B cell (primary cell): ENCODE measurements around the gene IRF8. TPM values are rescaled to one million over a fixed set of nuclear protein-coding genes. Genes with fewer than 3 reads are reported as not detected.

Source experiments
- ATAC-seq: fragments of 200-7000 bp; cut with Tn5 transposase; one replicate; pipeline ENCODE4 v1.10.0; 2021; ENCODE audit warnings: low read depth, mild to moderate bottlenecking, moderate number of reproducible peaks, moderate library complexity
- CTCF ChIA-PET: fragments of 350-600 bp; sonication (Branson Sonifier 250); formaldehyde crosslinking; loops from one replicate; lab custom pipeline; 2021; ENCODE audit warnings: antibody characterized with exemption, inconsistent platforms; lab: Charles Lee
- POLR2A ChIA-PET: fragments of 350-600 bp; sonication (Branson Sonifier 250); formaldehyde crosslinking; loops from one replicate; lab custom pipeline; 2021; ENCODE audit warnings: antibody characterized with exemption; lab: Charles Lee
- DNase-seq: peaks from one replicate; pipeline ENCODE4 v3.0.0; 2013
- H2AFZ ChIP-seq: 2 replicates; pipeline ENCODE4 v1.6.1; 2012; ENCODE audit warnings: mild to moderate bottlenecking, low read depth, low read length; ENCODE audit not compliant: insufficient read depth, poor library complexity, severe bottlenecking
- H3K27ac ChIP-seq, 2 donors: 1 replicate in 1 of 2; 2 replicates in 1 of 2; pipeline ENCODE4 v1.5.1; 2012 to 2013; ENCODE audit warnings: low read length in 2 of 2, mild to moderate bottlenecking in 2 of 2, moderate library complexity in 1 of 2
- H3K27me3 ChIP-seq, 4 experiments: fragments of 200-600 bp in 1 of 4; sonication (generic) in 1 of 4; replicated peaks in 1 of 4; 1 replicate in 2 of 4; 2 replicates in 2 of 4; pipeline versions ENCODE4 v1.6.1 to v1.7.0; 2013 to 2016; ENCODE audit warnings: low read length in 3 of 4, mild to moderate bottlenecking in 2 of 4, mixed read lengths in 1 of 4, moderate library complexity in 1 of 4; ENCODE audit not compliant: insufficient read depth in 4 of 4, control insufficient read depth in 3 of 4; ENCODE audit errors: control extremely low read depth in 1 of 4
- H3K36me3 ChIP-seq, 2 experiments: replicated peaks in 1 of 2; 1 replicate in 1 of 2; 2 replicates in 1 of 2; pipeline versions ENCODE4 v1.6.1 to v1.7.1; 2013; ENCODE audit warnings: low read length in 1 of 2; ENCODE audit not compliant: insufficient read depth in 2 of 2, control insufficient read depth in 1 of 2; ENCODE audit errors: control extremely low read depth in 1 of 2, extremely low read depth in 1 of 2
- H3K4me1 ChIP-seq, 2 donors: fragments of 200-600 bp in 1 of 2; sonication (generic) in 1 of 2; 1 replicate in 1 of 2; 2 replicates in 1 of 2; pipeline versions ENCODE4 v1.5.1 to v1.6.1; 2013 to 2017; ENCODE audit warnings: low read length in 2 of 2; ENCODE audit not compliant: control insufficient read depth in 2 of 2, insufficient read depth in 2 of 2
- H3K4me2 ChIP-seq: replicated peaks from 2 replicates; pipeline ENCODE3; 2012; ENCODE audit warnings: mild to moderate bottlenecking, low read depth, low read length; ENCODE audit not compliant: poor library complexity, severe bottlenecking
- H3K4me3 ChIP-seq, 5 experiments: fragments of 200-600 bp in 1 of 5; sonication (generic) in 1 of 5; 1 replicate in 3 of 5; 2 replicates in 2 of 5; pipeline versions ENCODE4 v1.5.1 to v1.7.0; 2011 to 2016; ENCODE audit warnings: low read length in 4 of 5, mild to moderate bottlenecking in 4 of 5, low read depth in 2 of 5, control low read depth in 1 of 5, moderate library complexity in 1 of 5; ENCODE audit not compliant: insufficient read depth in 1 of 5; ENCODE audit errors: control extremely low read depth in 1 of 5, extremely low read depth in 1 of 5
- H3K79me2 ChIP-seq: fragments of 200-600 bp; sonication (generic); one replicate; pipeline ENCODE4 v1.6.0; 2016; ENCODE audit warnings: low read length; ENCODE audit not compliant: control insufficient read depth, insufficient read depth
- H3K9ac ChIP-seq: fragments of 200-600 bp; sonication (generic); 2 replicates; pipeline ENCODE4 v1.6.1; 2017; ENCODE audit warnings: mild to moderate bottlenecking, low read length, moderate library complexity
- H3K9me3 ChIP-seq, 3 donors: one replicate each; pipeline versions ENCODE4 v1.6.1 to v1.7.1; 2013; ENCODE audit warnings: low read length in 2 of 3; ENCODE audit not compliant: control insufficient read depth in 2 of 3, insufficient read depth in 1 of 3; ENCODE audit errors: control extremely low read depth in 1 of 3
- H4K20me1 ChIP-seq: 2 replicates; pipeline ENCODE4 v1.6.0; 2012; ENCODE audit warnings: mild to moderate bottlenecking, low read length; ENCODE audit not compliant: insufficient read depth, control insufficient read depth, poor library complexity, severe bottlenecking
- H3K27ac Mint-ChIP-seq: one replicate; pipeline ENCODE4 v1.8.0; 2021; ENCODE audit warnings: mixed read lengths
- H3K27me3 Mint-ChIP-seq: one replicate; pipeline ENCODE4 v1.8.0; 2021; ENCODE audit warnings: mixed read lengths
- H3K4me1 Mint-ChIP-seq: one replicate; pipeline ENCODE4 v1.8.0; 2021; ENCODE audit warnings: mixed read lengths
- H3K4me3 Mint-ChIP-seq: one replicate; pipeline ENCODE4 v1.8.0; 2021; ENCODE audit warnings: mixed read lengths
- H3K9me3 Mint-ChIP-seq: one replicate; pipeline ENCODE4 v1.8.0; 2022; ENCODE audit warnings: mixed read lengths; ENCODE audit not compliant: insufficient read depth
- EZH2 ChIP-seq: IDR thresholded peaks from 2 replicates; pipeline ENCODE4 v1.6.1; 2012; ENCODE audit warnings: borderline replicate concordance, low read depth, mild to moderate bottlenecking, moderate library complexity, low read length; ENCODE audit not compliant: insufficient read depth, poor library complexity, severe bottlenecking
- WGBS: methylation state at CpG from one replicate; pipeline ENCODE4 v1.1.5; 2013; ENCODE audit warnings: missing lambda C conversion rate; ENCODE audit not compliant: insufficient coverage; 5-methylcytosine and 5-hydroxymethylcytosine counted together
- intact Hi-C: fragments of 100-400 bp; cut with micrococcal nuclease; formaldehyde crosslinking; loops from one replicate; pipeline ENCODE4 v1.10.0; 2022
- polyA plus RNA-seq: library from polyadenylated mRNA; depleted of rRNA; stranded (reverse); fragments of >200 nt; gene quantifications from 2 replicates; pipeline ENCODE4 v1.2.3, GENCODE V29; 2012
- total RNA-seq, 2 donors: library from RNA; stranded (reverse); fragments of 120-200 nt in 1 of 2; gene quantifications; 1 replicate in 1 of 2; 2 replicates in 1 of 2; pipeline versions ENCODE4 v1.2.3 to v1.2.4, GENCODE V29; 2013 to 2022
- TF ChIP-seq, protein P1 (sequence below): fragments of 200-600 bp; IDR thresholded peaks from one replicate; pipeline ENCODE4 v1.8.0; 2022; ENCODE audit warnings: antibody characterized with exemption, mild to moderate bottlenecking

The IRF8 gene
- total and polyA plus RNA-seq, 2 donors (not counting 1 experiment from before 2014, with no cell fraction given) = 309 to 332 TPM

DNA sequence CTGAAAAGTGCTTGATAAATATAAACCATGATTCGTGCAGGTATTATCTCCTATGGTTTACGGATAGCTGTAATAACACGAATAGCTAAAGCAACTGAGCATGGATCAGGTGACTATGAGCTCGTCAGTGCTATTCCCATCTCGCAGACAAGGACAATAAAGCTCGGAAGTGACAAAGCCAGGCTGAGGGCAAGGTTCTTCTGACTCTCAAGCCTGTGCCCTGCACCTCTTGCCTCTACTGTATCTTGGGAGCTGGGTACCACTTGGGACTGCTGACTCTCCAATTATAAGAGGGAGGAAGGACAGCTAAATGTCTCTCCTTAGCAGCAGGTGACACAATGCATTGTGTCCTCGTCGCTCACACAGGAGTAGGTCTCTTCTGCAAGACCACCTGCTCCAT lies 49.6 kb upstream of the IRF8 start:
- H3K4me1 ChIP-seq = peaks cover 18 to 22% of the 10 kb centered on the region in 2 donors
- Mint-ChIP-seq H3K27ac (no peak overlapping the region), H3K4me3 (no peak overlapping the region), H3K9me3 (no peaks in the 10 kb centered on the region), H3K27me3 (peaks cover 12% of the 10 kb centered on the region), H3K4me1 (peaks cover 33% of the 10 kb centered on the region)
- 90% methylated on average over 8 of the region's 8 CpGs for WGBS
- H3K4me3 ChIP-seq = no peak overlapping the region
- no peak overlapping the region for H2AFZ ChIP-seq
- no peak overlapping the region for H3K27ac ChIP-seq
- ChIA-PET POLR2A (no interaction called here), CTCF (interaction anchor here (2.1 kb wide), 1 partner anchor 28 kb away, joined by 13 read pairs; no protein-coding TSS in a partner anchor)
- H3K79me2 ChIP-seq = no peaks in the 10 kb centered on the region
- no peak overlapping the region for H3K9ac ChIP-seq
- no peaks in the 10 kb centered on the region for H3K27me3 ChIP-seq
- H3K4me2 ChIP-seq = no peak overlapping the region
- intact Hi-C loops = no loop called here
- H3K36me3 ChIP-seq = no peaks in the 10 kb centered on the region
- DNase-seq (no peak), ATAC-seq (no peak)
- no peaks in the 10 kb centered on the region for H4K20me1 ChIP-seq
- no peak for TF ChIP-seq EZH2
- TF ChIP-seq, protein P1, sequence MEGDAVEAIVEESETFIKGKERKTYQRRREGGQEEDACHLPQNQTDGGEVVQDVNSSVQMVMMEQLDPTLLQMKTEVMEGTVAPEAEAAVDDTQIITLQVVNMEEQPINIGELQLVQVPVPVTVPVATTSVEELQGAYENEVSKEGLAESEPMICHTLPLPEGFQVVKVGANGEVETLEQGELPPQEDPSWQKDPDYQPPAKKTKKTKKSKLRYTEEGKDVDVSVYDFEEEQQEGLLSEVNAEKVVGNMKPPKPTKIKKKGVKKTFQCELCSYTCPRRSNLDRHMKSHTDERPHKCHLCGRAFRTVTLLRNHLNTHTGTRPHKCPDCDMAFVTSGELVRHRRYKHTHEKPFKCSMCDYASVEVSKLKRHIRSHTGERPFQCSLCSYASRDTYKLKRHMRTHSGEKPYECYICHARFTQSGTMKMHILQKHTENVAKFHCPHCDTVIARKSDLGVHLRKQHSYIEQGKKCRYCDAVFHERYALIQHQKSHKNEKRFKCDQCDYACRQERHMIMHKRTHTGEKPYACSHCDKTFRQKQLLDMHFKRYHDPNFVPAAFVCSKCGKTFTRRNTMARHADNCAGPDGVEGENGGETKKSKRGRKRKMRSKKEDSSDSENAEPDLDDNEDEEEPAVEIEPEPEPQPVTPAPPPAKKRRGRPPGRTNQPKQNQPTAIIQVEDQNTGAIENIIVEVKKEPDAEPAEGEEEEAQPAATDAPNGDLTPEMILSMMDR = no peak
- H3K9me3 ChIP-seq = no peaks in the 10 kb centered on the region

DNA sequence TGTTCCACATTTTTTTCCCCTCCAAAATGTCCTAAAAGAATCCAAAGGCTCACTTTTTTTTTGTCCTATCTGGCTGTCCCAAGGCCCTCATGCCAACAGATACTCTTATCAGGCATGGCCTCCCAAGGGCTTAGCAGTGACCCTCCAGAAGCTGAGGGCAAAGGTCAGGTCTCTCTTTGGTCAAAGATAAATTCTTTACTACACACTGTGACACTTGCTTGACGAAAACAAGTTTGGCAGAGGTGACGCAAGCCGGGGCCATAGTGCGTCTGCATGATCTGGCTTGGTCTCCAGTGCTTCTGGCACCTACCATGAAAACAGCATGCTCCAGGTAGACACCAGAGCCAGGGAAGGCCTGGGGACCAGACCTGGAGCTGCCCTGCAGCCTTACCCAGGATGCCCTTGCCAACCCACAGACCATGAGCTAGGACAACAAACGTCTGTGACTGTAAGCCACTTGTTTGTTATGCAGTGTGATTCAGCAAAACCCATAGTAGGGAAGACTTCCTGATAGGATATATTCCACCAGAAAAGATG lies 48.5 kb upstream of the IRF8 start:
- Histone ChIP-seq H3K9me3 (no peaks in the 10 kb centered on the region), H2AFZ (no peak overlapping the region), H3K79me2 (no peaks in the 10 kb centered on the region), H3K4me3 (no peak overlapping the region), H3K27me3 (no peaks in the 10 kb centered on the region), H3K4me2 (no peak overlapping the region), H3K4me1 (peaks cover 16 to 18% of the 10 kb centered on the region in 2 donors), H3K27ac (no peak overlapping the region), H3K36me3 (no peaks in the 10 kb centered on the region), H3K9ac (no peak overlapping the region), H4K20me1 (no peaks in the 10 kb centered on the region)
- ChIA-PET POLR2A (no interaction called here), CTCF (no interaction called here)
- Mint-ChIP-seq H3K4me3 (no peak overlapping the region), H3K27ac (no peak overlapping the region), H3K9me3 (no peaks in the 10 kb centered on the region), H3K27me3 (peaks cover 9% of the 10 kb centered on the region), H3K4me1 (peaks cover 30% of the 10 kb centered on the region)
- ATAC-seq (no peak), DNase-seq (no peak)
- intact Hi-C loops = no loop called here
- TF ChIP-seq, protein P1 = no peak
- TF ChIP-seq EZH2 = no peak
- 98% methylated on average over 4 of the region's 5 CpGs for WGBS
